ENCODE data around the gene TENT5C.
A peak's percentile ranks its signal among the peaks of the same experiment; 100 is the strongest.

TENT5C gene

DNA sequence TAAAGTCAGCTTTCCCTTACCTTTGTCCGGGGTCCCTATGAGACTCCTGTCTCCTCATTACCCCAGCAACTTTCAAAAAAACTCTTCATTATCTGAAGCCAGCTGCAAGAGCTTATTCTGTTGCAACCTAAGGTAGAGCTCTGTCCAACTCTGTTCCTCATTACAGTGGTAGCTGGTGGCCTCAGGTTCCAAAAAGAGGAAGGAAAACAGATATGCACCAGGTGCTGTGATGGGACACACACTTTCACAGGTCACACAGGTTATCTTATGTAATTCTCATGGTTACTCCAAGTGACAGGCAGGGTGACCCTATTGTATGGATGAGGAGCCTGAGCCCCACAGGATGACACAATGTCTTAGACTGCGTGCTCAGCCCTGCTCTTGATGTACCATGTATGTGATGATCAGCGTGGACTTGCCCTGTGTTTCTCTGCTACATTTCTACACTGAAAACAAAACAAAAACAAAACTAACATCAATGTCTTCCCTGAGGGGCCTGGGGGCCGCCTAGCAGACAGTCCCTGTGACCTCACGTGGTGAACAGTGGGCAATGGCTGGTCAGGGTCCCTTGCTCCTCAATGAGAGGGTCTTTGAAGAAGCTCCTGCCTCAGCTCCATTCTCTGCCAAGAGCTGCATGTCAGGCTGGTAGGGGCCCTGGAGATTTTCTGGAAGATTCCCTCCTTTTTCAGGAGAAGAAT is 9.7 kb upstream of the TENT5C start:
- no peak for DNase-seq

DNA sequence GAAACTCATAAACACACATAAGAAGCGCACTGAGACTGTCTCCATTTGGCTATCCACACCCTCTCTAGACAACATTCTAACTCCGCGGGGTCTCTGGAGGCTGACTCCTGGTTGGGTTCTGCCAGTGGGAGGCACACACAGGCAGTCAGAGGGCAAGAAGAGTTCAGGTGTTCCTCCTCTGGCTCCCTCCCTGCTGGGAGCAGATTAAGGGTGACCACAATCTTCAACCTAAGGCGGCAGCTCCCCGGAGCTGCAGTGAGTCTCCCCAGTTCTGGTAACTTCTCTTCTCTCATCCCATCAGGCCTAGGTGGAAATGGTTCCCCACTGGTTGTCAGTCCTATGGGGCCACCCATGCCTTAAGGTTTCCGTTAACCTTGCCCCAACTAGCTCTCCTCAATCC is 7.4 kb upstream of the TENT5C start:
- DNase-seq: no peak

DNA sequence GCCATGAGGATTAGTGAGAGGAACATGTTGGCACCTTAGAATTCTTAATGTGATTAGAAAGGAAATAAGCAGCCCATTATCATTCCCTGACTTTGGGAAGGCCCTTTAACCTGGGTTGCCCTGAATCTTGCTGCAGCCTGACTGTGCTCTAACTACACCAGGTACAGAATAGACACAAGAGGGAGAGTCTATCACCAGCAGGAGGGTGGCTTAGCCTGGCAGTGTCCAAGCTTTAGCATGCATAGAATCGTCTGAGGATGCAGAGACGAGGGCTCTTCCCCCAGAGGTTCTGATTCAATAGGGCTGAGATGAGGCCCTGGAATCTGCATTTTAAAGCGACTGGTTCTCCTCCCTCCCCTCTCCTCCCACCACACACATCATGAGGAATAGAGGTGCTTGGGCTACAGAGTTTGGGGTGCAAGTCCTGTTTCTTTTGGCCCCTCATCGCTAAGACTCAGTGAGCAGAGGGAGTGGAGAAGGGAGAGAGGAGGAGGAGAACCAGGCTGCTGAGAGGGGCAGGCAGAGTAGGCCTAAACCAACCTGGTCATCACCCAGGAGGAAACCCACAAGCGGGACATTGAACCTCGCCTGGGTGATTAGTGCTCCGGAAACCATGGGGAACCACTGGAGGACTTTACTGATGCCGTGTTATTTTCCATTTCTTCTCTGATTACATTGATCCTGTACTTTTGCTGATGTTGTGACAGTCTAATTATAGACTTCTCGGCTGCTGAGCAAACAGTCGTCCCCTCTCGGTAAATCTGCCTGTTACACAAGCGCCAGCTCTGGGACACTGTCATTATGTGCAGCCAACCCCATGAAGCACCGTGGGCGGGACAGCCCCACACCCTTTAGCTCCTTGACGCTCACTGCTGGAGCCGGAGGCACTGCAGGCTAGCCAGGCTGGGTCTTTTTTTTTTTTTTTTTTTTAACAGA is 6.3 kb upstream of the TENT5C start:
- no peak for DNase-seq

DNA sequence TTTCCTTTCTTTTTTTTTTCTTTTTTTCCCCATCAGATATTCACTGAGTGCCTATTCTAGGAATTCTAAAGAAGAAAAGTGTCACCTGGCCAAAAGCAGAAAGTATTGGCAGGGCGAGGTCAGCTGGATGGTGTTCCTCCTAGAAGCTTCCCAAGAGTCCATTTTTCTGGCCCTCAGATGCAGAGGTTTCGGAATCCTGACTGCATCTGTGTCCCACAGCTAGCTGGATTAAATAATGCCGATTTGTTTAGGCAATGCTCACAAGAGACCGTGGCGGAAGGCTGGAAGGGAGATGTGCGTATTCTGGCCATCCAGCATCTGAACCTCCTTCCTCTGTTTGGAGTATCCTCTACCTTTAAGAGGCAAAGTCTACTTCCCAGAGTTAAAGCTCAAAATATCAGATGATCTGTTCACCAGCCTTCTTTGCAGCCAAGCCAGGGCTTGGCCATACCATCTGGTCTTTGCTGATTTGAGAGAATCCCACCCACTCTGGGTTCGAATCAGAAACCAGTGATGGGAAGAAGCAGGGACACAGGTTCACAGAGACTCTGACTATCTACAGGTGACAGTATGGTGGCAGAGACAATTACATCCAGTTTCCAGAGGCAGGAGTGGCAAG is 5.4 kb upstream of the TENT5C start:
- no peak for DNase-seq

DNA sequence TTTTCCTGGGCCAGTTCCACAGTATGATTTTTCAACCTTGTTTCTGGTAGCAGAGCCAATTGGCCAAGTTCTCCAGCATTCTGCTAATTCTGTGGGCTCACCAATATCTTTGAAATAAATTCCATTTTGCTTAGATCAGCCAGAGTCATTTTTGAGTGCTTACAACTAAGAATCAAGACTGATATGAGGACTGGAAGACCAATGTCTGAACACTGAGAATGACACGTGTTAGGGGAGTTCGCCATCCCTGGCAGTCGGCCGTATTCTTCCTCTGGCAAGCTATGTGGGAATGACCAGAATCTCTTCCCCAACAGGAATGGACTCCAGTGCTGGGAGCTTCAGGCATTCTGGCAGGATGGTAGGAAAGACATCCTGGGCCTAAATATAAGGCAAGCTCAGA is 4.9 kb upstream of the TENT5C start:
- no peak for DNase-seq

DNA sequence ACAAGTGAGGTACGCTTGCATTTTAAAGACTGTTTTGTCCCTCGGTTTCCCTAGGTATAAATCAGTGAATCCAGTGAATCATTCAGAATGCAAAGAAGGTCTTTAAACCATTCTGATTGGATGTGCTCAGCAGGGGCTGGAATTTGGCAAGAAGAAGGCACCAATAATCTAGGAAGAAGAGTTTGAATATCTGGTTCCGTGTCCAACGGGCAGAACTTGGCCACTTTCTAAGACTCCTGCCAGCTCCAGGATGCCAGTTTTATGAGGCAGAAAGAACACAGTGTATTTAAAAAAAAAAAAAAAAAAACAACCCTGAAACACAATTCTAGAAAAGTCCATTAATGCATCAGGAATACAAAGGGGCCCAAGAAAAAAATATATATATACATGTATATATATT is 3.0 kb upstream of the TENT5C start:
- no peak for DNase-seq

DNA sequence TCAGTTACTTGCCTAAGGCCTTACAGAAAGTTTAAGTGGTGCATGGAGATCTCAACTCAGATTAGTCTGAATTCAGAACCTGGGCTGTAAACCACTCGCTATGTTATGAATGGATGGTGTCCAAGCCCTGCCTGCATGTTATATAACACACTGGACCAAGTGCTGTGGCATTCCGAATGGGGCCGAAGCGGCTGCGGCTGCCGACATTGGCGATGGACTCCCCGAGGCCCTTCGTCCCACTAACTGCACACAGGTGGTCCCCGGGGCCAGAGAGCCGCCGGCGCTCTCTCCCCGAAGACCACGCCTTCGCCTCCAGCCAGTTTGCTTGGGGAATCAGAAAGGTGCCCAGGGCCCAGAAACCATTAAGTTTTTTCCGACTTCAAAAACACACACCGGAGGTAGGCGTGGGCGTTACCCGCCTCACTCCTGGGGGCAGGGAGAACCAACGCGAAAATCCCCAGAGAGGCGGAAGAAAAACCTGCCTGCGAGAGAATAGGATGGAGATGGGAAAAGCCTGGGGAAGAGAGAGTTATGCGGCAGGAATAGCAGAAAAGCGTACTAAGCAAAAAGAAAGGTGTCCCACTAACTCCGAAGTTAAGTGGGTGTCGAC is 579 bp upstream of the TENT5C start:
- no peak for DNase-seq

DNA sequence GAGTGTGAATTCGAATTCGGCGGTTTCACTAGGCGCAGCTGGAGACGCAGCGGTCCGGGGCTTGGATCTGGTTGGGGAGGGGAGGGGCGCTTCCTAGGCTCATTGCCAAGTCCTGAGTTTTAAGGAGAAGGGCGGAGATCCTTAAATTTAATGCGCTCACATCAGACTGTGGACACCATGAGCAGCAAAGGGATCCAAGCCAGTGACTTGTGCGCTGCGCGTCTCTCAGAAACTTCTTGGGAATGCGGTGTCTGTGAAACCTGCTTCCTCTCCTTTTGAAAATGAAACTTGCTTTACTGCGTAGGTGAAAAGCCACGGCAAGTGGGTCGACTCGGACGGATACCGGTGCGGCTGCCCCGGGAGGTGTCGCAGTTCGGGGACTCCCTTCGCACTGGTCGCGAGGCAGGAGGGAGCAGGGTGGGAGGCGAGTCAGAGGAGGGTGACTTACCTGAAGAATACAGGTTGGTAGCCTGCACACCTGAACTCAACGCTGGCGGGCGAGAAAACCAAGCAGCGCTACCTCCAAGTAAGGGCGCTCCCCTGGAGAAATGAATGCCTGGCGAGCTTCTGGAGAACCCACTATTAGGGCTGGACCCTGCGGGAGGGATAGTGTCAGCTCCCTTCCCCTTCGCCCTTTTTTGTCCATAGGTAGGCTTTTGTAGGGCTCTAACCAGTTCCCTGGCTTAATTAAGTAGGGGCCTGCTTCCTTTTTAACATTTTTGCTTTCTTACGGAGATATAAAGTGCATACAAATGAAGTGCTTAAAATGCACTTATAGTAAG is 992 bp downstream of the TENT5C start:
- peak; percentile 46 for DNase-seq

DNA sequence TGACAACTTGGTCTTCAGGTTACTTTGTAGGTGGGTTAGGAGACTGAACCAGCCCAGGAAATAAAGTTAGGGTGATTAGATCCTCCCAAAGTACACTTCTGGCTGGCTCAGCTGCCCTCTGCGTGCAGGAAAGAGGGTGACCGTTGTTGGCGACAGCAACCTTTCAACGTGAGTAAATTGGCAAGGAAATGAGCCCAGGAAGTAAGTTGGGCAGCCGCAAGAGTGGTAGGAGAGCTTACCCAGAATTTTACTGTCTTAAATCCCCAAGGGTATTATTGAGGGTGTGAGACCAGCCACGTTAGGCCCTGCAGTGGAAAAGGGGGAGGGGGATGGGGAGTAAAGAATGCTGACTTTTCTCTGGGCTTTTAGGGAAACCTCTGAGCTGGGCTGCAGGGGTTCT is 1.6 kb downstream of the TENT5C start:
- no peak for DNase-seq

DNA sequence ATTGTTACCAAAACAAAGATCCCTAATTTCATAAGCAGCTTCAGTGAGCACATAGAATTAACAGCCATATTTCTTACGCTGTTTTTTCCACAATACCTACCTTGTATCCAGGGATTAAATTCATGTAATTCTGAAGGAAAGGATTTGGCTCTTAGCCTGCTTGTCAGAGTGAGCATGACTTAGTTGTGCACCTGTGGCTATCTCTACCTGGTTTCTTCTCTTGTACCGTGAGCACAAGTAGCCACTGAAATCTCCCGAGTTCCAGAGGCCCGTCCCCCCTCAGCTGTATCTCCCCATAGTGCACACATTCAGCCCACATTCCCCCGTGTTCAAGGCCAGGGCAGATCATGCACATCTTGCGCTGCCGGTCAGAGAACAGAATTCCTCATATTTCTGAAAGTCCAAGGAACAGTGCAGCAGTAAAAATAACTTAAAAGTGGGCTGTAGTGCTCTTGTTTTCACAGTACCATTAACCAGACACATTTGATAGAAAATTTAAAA is 2.3 kb downstream of the TENT5C start:
- no peak for DNase-seq

DNA sequence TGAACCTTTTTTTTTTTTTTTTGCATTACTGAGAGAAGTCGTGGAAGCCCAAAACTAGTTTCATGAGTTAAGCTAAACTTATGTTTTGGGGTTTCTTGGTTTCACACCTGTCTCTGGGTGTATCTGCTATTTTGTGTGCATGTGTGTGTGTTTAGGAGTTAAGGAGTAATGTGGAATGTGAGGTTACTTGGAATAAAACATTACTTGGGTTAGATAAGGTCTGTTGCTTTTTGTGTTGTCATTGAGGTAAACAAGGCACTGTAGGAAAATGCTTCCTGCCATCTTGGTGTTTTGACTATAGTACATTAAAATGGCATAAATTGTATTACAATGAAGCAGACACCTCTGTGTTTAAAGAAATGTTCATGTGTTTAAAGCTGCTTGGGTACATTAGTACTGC is 2.9 kb downstream of the TENT5C start:
- DNase-seq: no peak

DNA sequence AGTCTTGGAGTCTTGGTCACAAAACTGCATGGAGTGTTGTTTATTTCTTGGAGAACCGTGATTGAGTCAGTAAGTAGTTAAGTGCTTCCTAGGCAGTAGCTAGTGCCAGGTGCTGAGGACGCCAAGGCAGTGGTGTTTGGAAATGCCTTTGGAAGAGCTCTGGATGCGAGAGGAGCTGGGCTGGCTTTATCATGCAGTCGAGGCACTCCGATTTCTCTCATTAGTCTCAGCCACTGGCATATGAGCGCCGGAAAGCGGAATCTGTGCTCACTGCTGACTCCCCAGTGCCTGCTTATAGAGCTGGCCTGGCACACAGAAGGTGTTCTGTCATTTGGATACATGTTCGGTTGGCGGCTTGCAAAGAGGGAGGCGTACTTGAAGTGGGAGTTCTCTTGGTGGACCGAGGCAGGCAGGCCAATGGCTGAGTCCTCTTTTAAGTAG is 3.6 kb downstream of the TENT5C start:
- DNase-seq: no peak

DNA sequence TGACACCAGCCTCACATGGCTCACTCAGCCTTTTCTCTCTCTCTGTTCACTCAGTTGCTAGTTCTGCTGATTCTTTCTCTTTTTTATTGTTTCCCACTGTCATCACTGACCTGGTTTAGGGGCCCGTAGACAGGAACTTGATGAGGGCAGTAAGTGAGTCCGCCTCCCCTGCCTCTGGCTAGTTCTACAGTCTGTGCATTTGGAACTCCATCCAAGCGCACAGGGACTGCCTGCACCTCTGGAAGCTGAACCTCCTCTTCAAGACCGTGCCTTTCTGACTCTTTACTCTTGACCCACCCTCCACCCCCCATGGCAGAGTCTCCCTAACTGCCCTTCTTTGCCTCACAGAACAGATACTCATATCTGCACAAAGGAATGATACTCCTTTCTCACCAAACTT is 4.2 kb downstream of the TENT5C start:
- DNase-seq: no peak

DNA sequence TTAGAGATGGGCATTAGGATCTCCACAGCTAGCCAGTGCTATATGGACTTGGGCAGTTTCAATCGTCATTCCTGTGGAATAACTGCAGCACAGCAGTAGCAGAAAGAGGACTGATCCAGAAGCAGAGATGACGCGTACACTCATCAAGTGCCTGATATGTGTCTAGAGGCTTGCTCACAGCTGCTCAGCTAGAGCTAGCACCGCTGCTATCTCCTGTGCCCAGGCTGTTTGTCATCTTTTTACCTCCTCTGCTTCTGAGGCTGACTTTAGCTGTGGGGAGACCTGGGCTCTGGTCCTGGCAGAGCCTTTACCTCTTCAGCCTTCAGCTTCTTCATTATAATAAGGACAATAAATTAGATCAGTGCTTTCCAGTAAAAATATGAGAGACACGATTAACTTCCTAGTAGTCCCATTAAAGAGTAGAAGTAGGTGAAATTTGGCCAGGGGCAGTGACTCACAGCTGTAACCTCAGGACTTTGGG is 5.3 kb downstream of the TENT5C start:
- no peak for DNase-seq

DNA sequence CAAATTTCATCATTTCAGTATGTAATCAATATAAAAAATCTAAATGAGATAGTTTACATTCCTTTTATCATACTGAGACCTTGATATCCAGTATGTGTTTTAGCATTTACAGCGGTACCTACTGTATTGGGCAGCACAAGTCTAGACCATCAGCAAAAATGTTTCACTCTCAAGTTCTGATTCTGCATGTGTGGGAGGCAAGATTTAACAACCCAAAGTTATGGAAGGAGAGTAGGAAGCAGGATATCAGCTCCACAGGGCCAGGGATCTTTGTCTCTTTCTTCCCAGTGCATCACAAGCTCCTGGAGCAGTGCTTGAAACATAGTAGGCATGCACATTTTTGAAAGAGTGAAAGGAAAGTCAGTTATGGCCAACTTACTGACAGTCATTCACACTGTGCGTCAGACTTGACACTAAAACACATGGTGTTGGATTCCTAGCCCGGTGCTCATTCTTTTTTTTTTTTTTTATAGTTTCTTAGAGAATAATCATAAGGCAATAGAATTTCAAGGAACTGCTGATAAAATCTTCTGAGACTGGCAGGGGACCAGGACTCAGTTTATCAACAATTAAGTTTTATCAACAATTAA is 6.1 kb downstream of the TENT5C start:
- DNase-seq: no peak

DNA sequence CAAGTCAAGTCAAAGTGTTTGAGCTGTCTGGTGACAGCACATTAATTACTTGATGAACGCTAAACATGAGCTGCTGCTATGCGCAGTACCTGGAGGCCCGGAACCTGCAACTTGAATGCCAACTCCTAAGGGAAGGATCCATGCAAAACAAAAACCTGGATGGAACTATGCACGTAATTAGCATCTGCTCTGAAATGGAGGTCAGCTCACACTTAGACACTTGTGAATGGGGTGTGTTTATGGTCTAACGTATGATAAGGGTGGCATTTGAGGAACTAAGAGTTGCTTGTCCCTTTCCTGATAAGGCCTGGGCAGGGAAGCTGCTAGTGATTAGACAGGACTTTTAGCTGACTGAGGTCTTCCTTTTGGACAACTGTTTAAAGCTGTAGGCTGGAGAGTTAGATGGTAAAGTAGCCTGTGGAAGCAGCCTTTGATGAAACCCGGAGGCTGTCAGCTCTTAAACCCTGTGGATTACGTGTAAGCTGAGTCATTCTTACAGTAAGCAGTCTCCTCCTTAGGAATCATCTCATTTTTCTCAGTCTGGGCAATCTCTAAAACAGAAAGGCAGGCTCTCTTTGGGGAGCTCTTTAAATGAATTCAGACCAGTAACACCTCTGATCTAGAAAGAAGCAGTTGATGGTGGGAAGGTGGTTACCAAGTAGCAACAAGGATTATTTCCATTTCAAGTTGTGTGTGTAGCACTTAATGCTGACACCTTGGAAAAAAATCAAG is 6.8 kb downstream of the TENT5C start:
- DNase-seq: no peak

DNA sequence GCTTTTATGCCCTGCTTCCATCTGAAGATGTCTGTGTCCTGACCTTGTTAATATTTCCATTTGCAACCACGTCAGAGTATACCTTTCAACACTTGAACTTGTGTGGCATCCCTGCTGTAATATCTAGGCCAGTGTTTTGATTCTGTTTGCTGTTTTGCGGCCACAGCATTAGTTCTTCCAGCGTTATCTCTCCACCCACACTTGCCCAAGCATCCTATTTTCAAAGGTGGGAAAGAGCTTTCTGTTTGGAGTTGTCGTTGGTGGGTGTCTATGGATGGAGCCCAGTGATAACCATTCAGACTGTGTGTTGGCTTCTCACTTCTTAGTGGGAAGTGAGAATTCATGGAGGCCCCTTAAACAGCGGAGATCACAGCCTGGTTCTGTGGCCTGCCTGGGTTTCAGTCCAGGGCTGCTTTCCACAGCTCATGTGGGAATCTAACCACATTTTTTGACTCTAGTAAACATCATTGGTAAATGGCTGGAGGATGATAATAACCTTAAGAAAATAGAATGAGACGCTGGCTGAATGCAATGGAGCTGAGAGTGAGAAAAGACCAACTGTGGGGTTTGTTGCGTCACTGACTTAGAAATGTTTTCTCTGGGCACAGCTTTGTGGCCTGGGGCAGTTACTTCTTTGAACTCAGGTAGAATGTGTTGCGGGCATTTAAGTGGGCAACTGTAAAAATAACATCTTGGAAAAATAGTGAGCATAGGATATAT is 7.6 kb downstream of the TENT5C start:
- no peak for DNase-seq

DNA sequence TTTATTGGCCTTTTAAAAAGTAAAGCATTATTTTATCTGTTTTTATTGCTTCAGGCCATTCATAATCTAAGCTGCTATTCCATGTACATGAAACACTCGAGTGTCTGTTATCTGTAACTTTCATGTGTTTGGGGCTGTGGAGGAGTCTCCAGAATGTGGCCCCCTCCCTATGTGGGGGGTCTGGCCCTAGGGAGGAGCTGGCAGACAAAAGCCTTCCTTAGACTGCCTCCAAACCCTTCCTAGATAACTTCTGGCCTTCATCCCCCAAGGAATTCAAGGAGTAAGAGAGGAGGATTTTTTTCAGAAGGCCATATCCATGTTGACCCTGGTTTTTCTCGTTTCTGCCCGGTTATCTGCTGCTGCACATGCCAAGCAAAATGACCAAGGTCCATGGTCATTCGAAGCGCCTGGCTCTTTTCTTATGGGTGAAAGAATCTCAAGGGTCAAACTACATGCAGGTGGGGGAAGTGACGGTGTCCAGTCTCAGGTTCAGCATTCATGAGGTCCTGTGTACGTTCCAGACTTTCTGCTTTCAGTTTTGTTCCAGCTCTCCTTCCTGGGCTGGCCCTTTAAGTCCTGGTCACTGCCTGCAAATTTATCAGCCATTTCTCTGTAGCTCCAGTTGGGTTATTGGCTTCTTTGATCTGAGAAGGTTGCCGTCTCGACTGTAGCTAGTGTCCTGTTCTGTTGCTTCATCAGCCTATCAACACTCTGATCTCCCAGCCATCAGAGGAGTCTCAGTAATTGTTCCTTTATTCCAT is 8.3 kb downstream of the TENT5C start:
- no peak for DNase-seq

DNA sequence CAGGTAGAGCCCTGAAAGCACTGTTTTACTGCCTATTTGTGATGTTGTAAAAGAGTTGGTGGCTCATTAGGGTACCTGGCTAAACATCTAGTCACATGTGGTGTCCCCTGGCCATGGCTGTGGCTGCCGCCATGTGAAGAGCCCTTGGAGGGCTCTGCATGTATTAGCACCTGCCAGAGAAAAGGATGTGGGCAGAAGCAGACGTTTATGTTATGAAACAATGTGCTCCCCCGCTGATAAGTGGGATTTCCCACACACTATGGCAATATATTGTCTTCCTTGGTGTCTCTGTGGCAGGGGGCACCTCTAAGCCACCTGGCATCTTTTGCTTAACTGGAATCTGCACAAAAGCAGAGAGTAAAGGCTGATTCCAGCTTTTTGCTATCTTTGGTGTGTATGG is 9.6 kb downstream of the TENT5C start:
- DNase-seq: no peak

DNA sequence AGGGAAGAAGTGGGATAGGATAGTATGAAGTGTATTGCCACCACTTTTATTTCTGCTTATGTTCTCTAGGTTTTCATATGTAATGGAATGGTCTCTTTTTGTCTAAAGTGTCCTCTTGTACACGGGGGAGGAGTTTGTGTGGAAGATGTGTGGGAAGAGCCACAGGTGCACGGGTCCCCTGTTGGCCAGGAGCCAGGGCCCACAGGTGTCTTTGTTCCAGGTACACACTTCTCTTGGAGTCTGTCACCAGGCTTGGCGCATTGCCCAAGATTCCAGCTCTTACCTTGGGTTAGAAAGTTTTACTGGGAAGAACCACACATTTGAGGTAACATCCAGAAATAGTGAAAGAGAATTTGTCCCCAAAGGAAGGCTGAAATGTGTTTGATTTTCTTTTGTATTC is 10.5 kb downstream of the TENT5C start:
- peak; percentile 38 for DNase-seq

Measured in NCI-H2171 treated with DMSO at 0.1 percent for 48 hours (cell line).